HCT116 (cell line): Measurements from ENCODE around the gene IER5L. TPM values are rescaled to one million over a fixed set of nuclear protein-coding genes. Genes with fewer than 3 reads are reported as not detected.

ENCODE experiments used
- ATAC-seq: fragments of 200-7000 bp; cut with Tn5 transposase; 2 replicates; pipeline ENCODE4 v1.9.1; 2020; ENCODE audit warnings: mild to moderate bottlenecking, moderate library complexity
- BruUV-seq: library from RNA; stranded (reverse); fragments of 400-500 nt; replicated peaks from 2 replicates; lab custom pipeline; 2021; lab: Mats Ljungman, UMichigan
- CTCF ChIA-PET: fragments of 300-600 bp; sonication (Branson Sonifier 250); formaldehyde crosslinking; loops from one replicate; lab custom pipeline; 2021; ENCODE audit warnings: antibody characterized with exemption; lab: Charles Lee
- POLR2A ChIA-PET: fragments of 300-600, 350-600 bp; sonication (Branson Sonifier 250); formaldehyde crosslinking; loops from one replicate; lab custom pipeline; 2021; ENCODE audit warnings: antibody characterized with exemption; lab: Charles Lee
- RAD21 ChIA-PET, 2 experiments: fragments of 300-600 bp; sonication (Branson Sonifier 250); formaldehyde crosslinking; loops; one replicate each; lab custom pipeline; 2023; ENCODE audit warnings: low total read pairs in 2 of 2; ENCODE audit not compliant: uncharacterized antibody in 2 of 2, unreplicated experiment in 2 of 2, low non-redundant PET in 1 of 2; lab: Charles Lee
- DNase-seq: peaks from one replicate; pipeline ENCODE4 v3.0.0-alpha.2; 2010; ENCODE audit warnings: low read depth, low spot score
- H2AFZ ChIP-seq: fragments of 200-600 bp; shearing (Covaris generic), sonication (generic); 2 replicates; pipeline ENCODE4 v1.6.1; 2017; ENCODE audit warnings: low read depth, mixed run types, mixed read lengths, antibody characterized with exemption, low read length; ENCODE audit not compliant: poor library complexity, severe bottlenecking
- H3K27ac ChIP-seq: 2 replicates; pipeline ENCODE4 v1.5.1; 2012; ENCODE audit warnings: low read depth, low read length
- H3K27me3 ChIP-seq: fragments of 200-600 bp; sonication (generic); 2 replicates; pipeline ENCODE4 v1.6.1; 2016; ENCODE audit warnings: mixed run types, low read length, mixed read lengths; ENCODE audit not compliant: insufficient read depth
- H3K36me3 ChIP-seq, 2 experiments: fragments of 200-500 bp in 1 of 2; fragments of 200-600 bp in 1 of 2; sonication (Bioruptor generic) in 1 of 2; sonication (generic) in 1 of 2; 2 replicates each; pipeline versions ENCODE4 v1.5.1 to v1.6.1; 2014 to 2016; ENCODE audit warnings: low read length in 2 of 2, inconsistent platforms in 1 of 2, mixed read lengths in 1 of 2, mixed run types in 1 of 2; ENCODE audit not compliant: insufficient read depth in 2 of 2, control insufficient read depth in 1 of 2
- H3K4me1 ChIP-seq, 2 experiments: fragments of 200-600 bp in 1 of 2; sonication (generic) in 1 of 2; 2 replicates each; pipeline versions ENCODE4 v1.5.1 to v1.6.1; 2012 to 2017; ENCODE audit warnings: low read length in 2 of 2, inconsistent platforms in 1 of 2, mild to moderate bottlenecking in 1 of 2, mixed read lengths in 1 of 2, mixed run types in 1 of 2, moderate library complexity in 1 of 2; ENCODE audit not compliant: insufficient read depth in 2 of 2, control insufficient read depth in 1 of 2
- H3K4me2 ChIP-seq: fragments of 200-600 bp; sonication (generic); 2 replicates; pipeline ENCODE4 v1.6.1; 2017; ENCODE audit warnings: mixed run types, low read length, mixed read lengths
- H3K4me3 ChIP-seq, 2 experiments: fragments of 200-600 bp in 1 of 2; sonication (generic) in 1 of 2; replicated peaks in 1 of 2; 2 replicates each; pipeline ENCODE4 v1.5.1; 2011 to 2016; ENCODE audit warnings: low read length in 2 of 2, control low read depth in 1 of 2, low read depth in 1 of 2, mild to moderate bottlenecking in 1 of 2, mixed read lengths in 1 of 2, mixed run types in 1 of 2
- H3K79me2 ChIP-seq: fragments of 200-600 bp; sonication (generic); 2 replicates; pipeline ENCODE4 v1.6.1; 2017; ENCODE audit warnings: mild to moderate bottlenecking, mixed run types, low read length, moderate library complexity, mixed read lengths; ENCODE audit not compliant: insufficient read depth
- H3K9ac ChIP-seq: fragments of 200-600 bp; sonication (generic); 2 replicates; pipeline ENCODE4 v1.6.1; 2016; ENCODE audit warnings: low read length, mixed read lengths
- H3K9me2 ChIP-seq: fragments of 200-600 bp; sonication (generic), shearing (Covaris generic); 2 replicates; pipeline ENCODE4 v1.6.1; 2017; ENCODE audit warnings: mixed run types, mild to moderate bottlenecking, moderate library complexity; ENCODE audit not compliant: insufficient read depth
- H3K9me3 ChIP-seq, 2 experiments: fragments of 200-500 bp in 1 of 2; fragments of 200-600 bp in 1 of 2; sonication (Bioruptor generic) in 1 of 2; sonication (generic) in 1 of 2; 2 replicates each; pipeline ENCODE4 v1.6.1; 2014 to 2017; ENCODE audit warnings: low read length in 2 of 2, mixed read lengths in 2 of 2, inconsistent platforms in 1 of 2, low read depth in 1 of 2, mild to moderate bottlenecking in 1 of 2, mixed run types in 1 of 2, moderate library complexity in 1 of 2; ENCODE audit not compliant: control insufficient read depth in 1 of 2, insufficient read depth in 1 of 2
- H4K20me1 ChIP-seq: fragments of 200-600 bp; sonication (generic), shearing (Covaris generic); 2 replicates; pipeline ENCODE4 v1.6.1; 2017; ENCODE audit warnings: mixed run types, mild to moderate bottlenecking, moderate library complexity; ENCODE audit not compliant: insufficient read depth
- intact Hi-C: fragments of 100-400 bp; cut with micrococcal nuclease; formaldehyde crosslinking; loops from 2 replicates; pipeline ENCODE4 v1.10.0; 2022
- total RNA-seq: library from RNA; stranded (reverse); gene quantifications from one replicate; pipeline ENCODE4 v1.2.1, GENCODE V29; 2021; ENCODE audit not compliant: unreplicated experiment
- TF ChIP-seq, protein P1 (sequence below): IDR thresholded peaks from 2 replicates; pipeline ENCODE4 v1.6.1; 2011; ENCODE audit warnings: mild to moderate bottlenecking, low read length, moderate library complexity; ENCODE audit not compliant: insufficient replicate concordance; ENCODE audit errors: extremely low read depth
- TF ChIP-seq, protein P2 (sequence below), 3 experiments: fragments of 200-600 bp in 1 of 3; sonication (generic) in 1 of 3; IDR thresholded peaks in 2 of 3; conservative IDR thresholded peaks in 1 of 3; 2 replicates each; pipeline ENCODE4 v1.5.1; 2012 to 2017; ENCODE audit warnings: low read depth in 2 of 3, low read length in 2 of 3, antibody characterized with exemption in 1 of 3, borderline replicate concordance in 1 of 3, control low read depth in 1 of 3, mild to moderate bottlenecking in 1 of 3, mixed read lengths in 1 of 3, mixed run types in 1 of 3, moderate library complexity in 1 of 3; ENCODE audit not compliant: insufficient read depth in 1 of 3

IER5L gene
- total RNA-seq, 1 experiment from 2014 or later: 195 TPM

DNA sequence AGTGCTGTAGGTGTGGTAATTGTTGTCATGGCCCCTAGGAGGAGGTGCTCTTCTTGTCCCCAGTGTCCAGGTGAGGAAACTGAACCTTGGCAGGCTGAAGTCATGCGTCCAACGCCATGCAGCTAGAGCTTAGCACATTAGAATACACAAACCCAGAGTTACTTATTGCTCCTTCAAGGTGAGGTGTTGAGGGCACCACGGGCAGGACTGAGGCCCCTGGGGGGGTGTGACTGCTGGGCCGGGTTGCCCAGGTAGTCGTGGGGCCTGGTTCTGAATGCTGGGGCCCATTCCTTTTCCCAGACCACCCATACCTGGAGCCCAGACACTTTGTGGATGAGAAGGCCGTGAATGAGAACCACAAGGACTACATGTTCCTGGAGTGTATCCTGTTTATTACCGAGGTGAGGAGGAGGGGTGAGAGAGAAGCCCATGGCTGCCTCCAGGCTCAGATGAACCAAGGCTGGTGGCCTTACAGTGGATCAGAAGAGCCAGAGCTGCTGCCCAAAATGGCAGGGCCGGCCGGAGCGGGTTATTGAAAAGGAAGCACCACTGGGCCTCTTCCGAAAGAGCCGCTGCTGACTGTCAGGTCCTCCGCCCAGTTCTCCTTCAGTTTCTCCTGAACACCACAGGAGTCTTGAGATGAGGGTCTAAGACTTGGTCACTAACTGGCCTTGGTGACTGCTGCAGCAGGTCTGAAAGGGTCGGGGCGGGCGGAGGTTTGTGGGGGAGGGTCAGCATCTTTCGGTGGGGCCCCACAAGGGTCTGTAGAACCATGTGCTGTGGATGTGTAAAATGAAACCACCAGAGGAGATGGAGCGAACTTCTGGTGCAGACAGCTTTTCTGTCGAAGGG is 40.5 kb downstream of the IER5L start:
- H4K20me1 ChIP-seq: no peaks in the 10 kb centered on the region
- no peak overlapping the region for H3K4me3 ChIP-seq
- DNase-seq (no peak), ATAC-seq (no peak)
- no peak overlapping the region for H3K9ac ChIP-seq
- POLR2A ChIA-PET: interaction anchor here (1.6 kb wide), 1 partner anchor 471 kb away, joined by 4 read pairs; no protein-coding TSS in a partner anchor
- intact Hi-C loops: loop anchor here (2.0 to 5.0 kb wide), 3 partner anchors 351 to 653 kb away; no protein-coding TSS in a partner anchor
- H3K79me2 ChIP-seq: peaks cover 20% of the 10 kb centered on the region
- H3K36me3 ChIP-seq: peaks cover 4 to 13% of the 10 kb centered on the region in 2 experiments; a peak in 2 of 4 replicates
- no peaks in the 10 kb centered on the region for H3K9me3 ChIP-seq
- peaks cover 32 to 60% of the 10 kb centered on the region in 2 experiments for H3K4me1 ChIP-seq
- no peaks in the 10 kb centered on the region for H3K27me3 ChIP-seq
- no TSS peak for BruUV-seq
- TF ChIP-seq, protein P1, sequence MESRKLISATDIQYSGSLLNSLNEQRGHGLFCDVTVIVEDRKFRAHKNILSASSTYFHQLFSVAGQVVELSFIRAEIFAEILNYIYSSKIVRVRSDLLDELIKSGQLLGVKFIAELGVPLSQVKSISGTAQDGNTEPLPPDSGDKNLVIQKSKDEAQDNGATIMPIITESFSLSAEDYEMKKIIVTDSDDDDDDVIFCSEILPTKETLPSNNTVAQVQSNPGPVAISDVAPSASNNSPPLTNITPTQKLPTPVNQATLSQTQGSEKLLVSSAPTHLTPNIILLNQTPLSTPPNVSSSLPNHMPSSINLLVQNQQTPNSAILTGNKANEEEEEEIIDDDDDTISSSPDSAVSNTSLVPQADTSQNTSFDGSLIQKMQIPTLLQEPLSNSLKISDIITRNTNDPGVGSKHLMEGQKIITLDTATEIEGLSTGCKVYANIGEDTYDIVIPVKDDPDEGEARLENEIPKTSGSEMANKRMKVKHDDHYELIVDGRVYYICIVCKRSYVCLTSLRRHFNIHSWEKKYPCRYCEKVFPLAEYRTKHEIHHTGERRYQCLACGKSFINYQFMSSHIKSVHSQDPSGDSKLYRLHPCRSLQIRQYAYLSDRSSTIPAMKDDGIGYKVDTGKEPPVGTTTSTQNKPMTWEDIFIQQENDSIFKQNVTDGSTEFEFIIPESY: no peak
- TF ChIP-seq, protein P2, sequence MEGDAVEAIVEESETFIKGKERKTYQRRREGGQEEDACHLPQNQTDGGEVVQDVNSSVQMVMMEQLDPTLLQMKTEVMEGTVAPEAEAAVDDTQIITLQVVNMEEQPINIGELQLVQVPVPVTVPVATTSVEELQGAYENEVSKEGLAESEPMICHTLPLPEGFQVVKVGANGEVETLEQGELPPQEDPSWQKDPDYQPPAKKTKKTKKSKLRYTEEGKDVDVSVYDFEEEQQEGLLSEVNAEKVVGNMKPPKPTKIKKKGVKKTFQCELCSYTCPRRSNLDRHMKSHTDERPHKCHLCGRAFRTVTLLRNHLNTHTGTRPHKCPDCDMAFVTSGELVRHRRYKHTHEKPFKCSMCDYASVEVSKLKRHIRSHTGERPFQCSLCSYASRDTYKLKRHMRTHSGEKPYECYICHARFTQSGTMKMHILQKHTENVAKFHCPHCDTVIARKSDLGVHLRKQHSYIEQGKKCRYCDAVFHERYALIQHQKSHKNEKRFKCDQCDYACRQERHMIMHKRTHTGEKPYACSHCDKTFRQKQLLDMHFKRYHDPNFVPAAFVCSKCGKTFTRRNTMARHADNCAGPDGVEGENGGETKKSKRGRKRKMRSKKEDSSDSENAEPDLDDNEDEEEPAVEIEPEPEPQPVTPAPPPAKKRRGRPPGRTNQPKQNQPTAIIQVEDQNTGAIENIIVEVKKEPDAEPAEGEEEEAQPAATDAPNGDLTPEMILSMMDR (IDR thresholded peaks at IDR 0.05 in 2 of 3, conservative IDR thresholded peaks at IDR 0.05 in 1 of 3; ENCODE audit: borderline replicate concordance in 1 of 3, insufficient read depth in 1 of 3, low read depth in 2 of 3, low read length in 2 of 3): 0 out of 6 replicates have a peak, but pooled peaks of 2 of the 3 experiments have one; percentile 7 to 11
- RAD21 ChIA-PET: interaction anchor here in 1 of 2 experiments (0.9 kb wide), 1 partner anchor 352 kb away, joined by 3 read pairs; no protein-coding TSS in a partner anchor
- H3K4me2 ChIP-seq: no peak overlapping the region
- H2AFZ ChIP-seq: no peak overlapping the region
- H3K27ac ChIP-seq: peak overlapping the region; percentile 99; the same call in 1 of the 2 replicates
- CTCF ChIA-PET: interaction anchor here (1.0 to 6.0 kb wide), 9 partner anchors 37 to 653 kb away, joined by 3 to 77 read pairs (median 6); partner anchors contain the start of gene NTMT1
- H3K9me2 ChIP-seq: no peaks in the 10 kb centered on the region
